Endothelial cell (in vitro differentiated cells): ENCODE results near the gene SLC27A3. TPM values are rescaled to one million over a fixed set of nuclear protein-coding genes. Genes with fewer than 3 reads are reported as not detected.

ENCODE experiments used
- DNase-seq: peaks from one replicate; pipeline ENCODE4 v3.0.0; 2021; ENCODE audit warnings: low spot score
- H3K27ac Mint-ChIP-seq: one replicate; pipeline ENCODE4 v1.8.0; 2021; ENCODE audit warnings: mixed read lengths, inconsistent platforms; ENCODE audit not compliant: unreplicated experiment
- H3K27me3 Mint-ChIP-seq: one replicate; pipeline ENCODE4 v1.8.0; 2021; ENCODE audit warnings: mild to moderate bottlenecking, moderate library complexity, mixed read lengths, inconsistent platforms; ENCODE audit not compliant: unreplicated experiment
- H3K36me3 Mint-ChIP-seq: one replicate; pipeline ENCODE4 v1.8.0; 2021; ENCODE audit warnings: mild to moderate bottlenecking, low read depth, mixed read lengths, inconsistent platforms; ENCODE audit not compliant: unreplicated experiment
- H3K4me1 Mint-ChIP-seq: one replicate; pipeline ENCODE4 v1.8.0; 2021; ENCODE audit warnings: mild to moderate bottlenecking, mixed read lengths, inconsistent platforms; ENCODE audit not compliant: unreplicated experiment
- H3K4me3 Mint-ChIP-seq: one replicate; pipeline ENCODE4 v1.8.0; 2021; ENCODE audit warnings: mild to moderate bottlenecking, mixed read lengths, inconsistent platforms; ENCODE audit not compliant: unreplicated experiment
- H3K9me3 Mint-ChIP-seq: one replicate; pipeline ENCODE4 v1.8.0; 2021; ENCODE audit warnings: mixed read lengths, inconsistent platforms; ENCODE audit not compliant: unreplicated experiment
- total RNA-seq: library from RNA; stranded (reverse); fragmentation: NEBNext Ultra II Directional; extraction: Animal tissue kit (Norgen Biotek cat#: 25700); gene quantifications from one replicate; pipeline ENCODE4 v1.2.1, GENCODE V29; 2021; ENCODE audit not compliant: unreplicated experiment
- TF ChIP-seq, protein P1 (sequence below): fragments of 200-600 bp; sonication (generic); IDR thresholded peaks from one replicate; pipeline ENCODE4 v1.5.0; 2021; ENCODE audit warnings: antibody characterized with exemption; ENCODE audit not compliant: unreplicated experiment

The SLC27A3 gene
- total RNA-seq, 1 donor from 2014 or later, result 72.7 TPM

DNA sequence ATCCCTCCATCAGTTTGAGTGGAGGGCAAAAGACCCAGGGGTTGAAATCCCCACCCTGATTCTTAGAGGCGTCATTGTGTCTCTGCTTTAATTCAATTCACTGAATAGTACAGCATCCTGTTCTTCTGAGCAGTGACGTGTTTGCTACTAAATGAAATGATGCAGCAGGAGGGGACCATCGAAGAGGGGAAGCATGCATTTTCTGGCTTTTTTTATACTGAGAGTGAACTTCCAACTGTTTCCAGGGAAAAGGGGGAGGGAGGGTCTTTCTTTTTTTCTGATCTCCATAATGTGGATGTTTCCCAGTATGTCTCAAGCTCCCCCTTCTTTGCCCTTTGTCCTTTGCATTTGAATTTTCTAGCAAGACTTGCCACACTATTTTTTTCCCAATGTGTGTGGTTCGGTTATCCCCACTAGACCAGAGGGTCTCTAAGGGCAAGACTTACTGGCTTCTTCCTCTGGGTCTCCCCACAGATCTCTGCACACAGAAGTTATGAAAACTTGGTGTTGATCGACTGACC is 44.7 kb upstream of the SLC27A3 start:
- peak overlapping the region; percentile 8 for H3K4me3 Mint-ChIP-seq
- peak overlapping the region; percentile 100 for H3K27ac Mint-ChIP-seq

DNA sequence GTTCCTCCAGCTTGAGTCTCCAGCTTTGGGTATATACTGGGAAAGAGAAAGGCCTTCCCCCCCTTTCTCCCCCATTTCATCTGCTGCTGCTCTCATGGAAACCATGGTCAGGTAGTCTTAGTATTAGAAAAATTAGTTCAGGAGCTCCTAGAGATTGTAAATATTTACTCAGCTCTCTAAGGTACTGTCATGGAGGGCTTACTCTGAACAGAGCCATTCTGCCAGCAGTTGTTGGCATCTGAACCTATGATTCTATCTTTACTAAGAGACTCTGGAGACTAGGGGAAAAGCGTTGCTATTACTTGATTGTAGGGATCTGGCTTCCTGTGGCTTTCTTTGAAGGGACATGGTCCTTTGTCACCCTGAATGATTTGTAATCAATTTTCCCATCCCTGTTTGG is 41.2 kb upstream of the SLC27A3 start:
- H3K27me3 Mint-ChIP-seq, result peaks cover 2% of the 10 kb centered on the region
- H3K36me3 Mint-ChIP-seq, result peaks cover 12% of the 10 kb centered on the region
- no peak for DNase-seq
- H3K4me3 Mint-ChIP-seq, result no peak overlapping the region
- no peak overlapping the region for H3K27ac Mint-ChIP-seq
- no peaks in the 10 kb centered on the region for H3K9me3 Mint-ChIP-seq
- TF ChIP-seq, protein P1, sequence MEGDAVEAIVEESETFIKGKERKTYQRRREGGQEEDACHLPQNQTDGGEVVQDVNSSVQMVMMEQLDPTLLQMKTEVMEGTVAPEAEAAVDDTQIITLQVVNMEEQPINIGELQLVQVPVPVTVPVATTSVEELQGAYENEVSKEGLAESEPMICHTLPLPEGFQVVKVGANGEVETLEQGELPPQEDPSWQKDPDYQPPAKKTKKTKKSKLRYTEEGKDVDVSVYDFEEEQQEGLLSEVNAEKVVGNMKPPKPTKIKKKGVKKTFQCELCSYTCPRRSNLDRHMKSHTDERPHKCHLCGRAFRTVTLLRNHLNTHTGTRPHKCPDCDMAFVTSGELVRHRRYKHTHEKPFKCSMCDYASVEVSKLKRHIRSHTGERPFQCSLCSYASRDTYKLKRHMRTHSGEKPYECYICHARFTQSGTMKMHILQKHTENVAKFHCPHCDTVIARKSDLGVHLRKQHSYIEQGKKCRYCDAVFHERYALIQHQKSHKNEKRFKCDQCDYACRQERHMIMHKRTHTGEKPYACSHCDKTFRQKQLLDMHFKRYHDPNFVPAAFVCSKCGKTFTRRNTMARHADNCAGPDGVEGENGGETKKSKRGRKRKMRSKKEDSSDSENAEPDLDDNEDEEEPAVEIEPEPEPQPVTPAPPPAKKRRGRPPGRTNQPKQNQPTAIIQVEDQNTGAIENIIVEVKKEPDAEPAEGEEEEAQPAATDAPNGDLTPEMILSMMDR, result no peak
- peaks cover 42% of the 10 kb centered on the region for H3K4me1 Mint-ChIP-seq

More for the DNA sequence above, 44.7 kb upstream of the SLC27A3 start:
- Mint-ChIP-seq H3K36me3 (peaks cover 14% of the 10 kb centered on the region), H3K27me3 (peaks cover 4% of the 10 kb centered on the region), H3K4me1 (peaks cover 49% of the 10 kb centered on the region), H3K9me3 (no peaks in the 10 kb centered on the region)
- TF ChIP-seq, protein P1, result no peak
- no peak for DNase-seq

DNA sequence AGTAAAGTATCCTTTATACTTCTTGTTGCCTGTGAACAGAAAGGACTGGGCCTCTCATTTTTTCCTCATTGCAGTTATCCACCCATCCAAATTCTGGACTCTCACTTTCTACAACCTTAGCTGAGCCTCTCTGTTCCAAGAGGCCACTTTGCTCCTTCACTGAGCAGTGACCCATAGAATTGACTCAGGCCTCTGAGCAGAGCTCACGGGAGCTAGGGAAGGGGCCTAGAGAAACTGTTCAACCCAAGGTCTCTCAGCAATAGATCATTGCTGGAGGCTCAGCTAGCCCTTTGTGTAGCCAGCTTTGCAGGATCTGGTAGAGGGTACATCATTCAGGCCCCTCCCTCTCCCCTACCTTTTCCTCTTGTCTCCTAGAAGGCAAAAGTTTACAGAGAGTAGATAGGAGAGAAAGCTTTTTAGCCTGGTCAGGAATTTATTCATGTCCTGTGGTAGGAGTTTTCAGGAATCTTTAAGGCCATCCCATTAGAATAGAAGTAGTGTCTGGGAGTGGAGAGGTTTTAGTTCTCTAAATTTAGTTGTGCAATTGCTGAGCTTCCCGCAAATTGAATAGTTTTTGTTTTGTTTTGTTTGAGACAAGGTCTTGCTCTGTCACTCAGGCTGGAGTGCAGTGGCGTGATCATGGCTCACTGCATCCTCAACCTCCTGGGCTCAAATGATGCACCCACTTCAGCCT is 40.7 kb upstream of the SLC27A3 start:
- Mint-ChIP-seq H3K27ac (peak overlapping the region; percentile 38), H3K36me3 (peaks cover 9% of the 10 kb centered on the region), H3K4me1 (peaks cover 36% of the 10 kb centered on the region), H3K27me3 (peaks cover 2% of the 10 kb centered on the region), H3K9me3 (no peaks in the 10 kb centered on the region), H3K4me3 (no peak overlapping the region)
- TF ChIP-seq, protein P1, result no peak
- no peak for DNase-seq

DNA sequence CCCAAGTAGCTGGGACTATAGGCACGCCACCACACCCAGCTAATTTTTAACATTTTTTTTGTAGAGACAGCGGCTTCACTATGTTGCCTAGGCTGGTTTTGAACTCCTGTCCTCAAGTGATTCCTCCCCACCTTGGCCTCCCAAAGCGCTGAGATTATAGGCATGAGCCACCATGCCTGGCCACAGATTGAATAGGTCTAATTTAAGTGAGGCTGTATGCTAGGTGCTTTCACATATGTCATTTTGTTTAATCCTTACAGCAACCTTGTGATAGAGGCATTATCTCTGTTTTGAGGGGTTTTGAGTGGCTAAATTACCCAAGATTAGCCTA is 40.2 kb upstream of the SLC27A3 start:
- peaks cover 31% of the 10 kb centered on the region for H3K4me1 Mint-ChIP-seq
- H3K36me3 Mint-ChIP-seq, result peaks cover 9% of the 10 kb centered on the region
- TF ChIP-seq, protein P1, result no peak
- H3K27ac Mint-ChIP-seq, result no peak overlapping the region
- DNase-seq, result no peak
- H3K4me3 Mint-ChIP-seq, result no peak overlapping the region
- H3K27me3 Mint-ChIP-seq, result peaks cover 2% of the 10 kb centered on the region
- no peaks in the 10 kb centered on the region for H3K9me3 Mint-ChIP-seq

DNA sequence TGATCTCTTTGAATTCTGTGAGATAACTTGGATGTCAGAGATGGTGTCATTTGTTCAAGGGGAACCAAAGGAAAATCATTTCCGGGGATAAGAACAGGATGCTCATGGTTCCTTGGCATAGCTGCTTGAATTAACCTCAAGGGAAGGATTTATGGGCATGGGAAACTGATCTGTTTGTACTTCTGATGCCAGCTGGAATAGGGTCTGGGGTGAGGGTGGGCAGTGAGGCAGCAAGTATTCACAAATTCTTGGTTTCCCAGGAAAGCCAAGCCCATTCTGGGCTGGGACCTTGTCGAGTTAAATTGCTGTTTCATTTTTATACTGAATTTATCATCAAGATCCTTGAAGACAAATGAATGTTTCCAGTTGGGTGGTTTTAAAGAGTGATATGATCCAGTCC is 33.2 kb upstream of the SLC27A3 start:
- Mint-ChIP-seq H3K4me3 (no peak overlapping the region), H3K36me3 (peaks cover 40% of the 10 kb centered on the region), H3K27ac (no peak overlapping the region), H3K4me1 (peaks cover 18% of the 10 kb centered on the region), H3K9me3 (no peaks in the 10 kb centered on the region), H3K27me3 (no peaks in the 10 kb centered on the region)
- DNase-seq, result no peak
- TF ChIP-seq, protein P1, result no peak
